MCF 10A (cell line): ENCODE data around the gene PRDM1. TPM values are rescaled to one million over a fixed set of nuclear protein-coding genes. Genes with fewer than 3 reads are reported as not detected.

ENCODE experiments used
- BruUV-seq: library from RNA; stranded (reverse); fragments of 400-500 nt; replicated peaks from 2 replicates; lab custom pipeline; 2021; lab: Mats Ljungman, UMichigan
- CTCF ChIA-PET: fragments of 300-600 bp; sonication (Branson Sonifier 250); formaldehyde crosslinking; extraction: SDS; loops from one replicate; lab custom pipeline; 2021; ENCODE audit warnings: antibody characterized with exemption, inconsistent platforms; lab: Yijun Ruan, JAX
- POLR2A ChIA-PET: fragments of 300-600, 350-650 bp; sonication (Branson Sonifier 250); formaldehyde crosslinking; extraction: SDS; loops from one replicate; lab custom pipeline; 2020; ENCODE audit warnings: antibody characterized with exemption, inconsistent platforms; lab: Yijun Ruan, JAX
- DNase-seq: peaks from one replicate; pipeline ENCODE4 v3.0.0-alpha.2; 2018; ENCODE audit not compliant: unreplicated experiment
- H3K27ac Mint-ChIP-seq: one replicate; pipeline ENCODE4 v1.8.0; 2022; ENCODE audit warnings: mild to moderate bottlenecking, low read depth, mixed read lengths; ENCODE audit not compliant: unreplicated experiment
- H3K27me3 Mint-ChIP-seq: one replicate; pipeline ENCODE4 v1.8.0; 2022; ENCODE audit warnings: mixed read lengths; ENCODE audit not compliant: insufficient read depth, unreplicated experiment
- H3K36me3 Mint-ChIP-seq: one replicate; pipeline ENCODE4 v1.8.0; 2022; ENCODE audit warnings: mild to moderate bottlenecking, moderate library complexity, mixed read lengths; ENCODE audit not compliant: insufficient read depth, unreplicated experiment
- H3K4me1 Mint-ChIP-seq: one replicate; pipeline ENCODE4 v1.8.0; 2022; ENCODE audit warnings: mixed read lengths; ENCODE audit not compliant: insufficient read depth, unreplicated experiment
- H3K4me3 Mint-ChIP-seq: one replicate; pipeline ENCODE4 v1.8.0; 2022; ENCODE audit warnings: mild to moderate bottlenecking, moderate library complexity, mixed read lengths; ENCODE audit not compliant: unreplicated experiment
- H3K9me3 Mint-ChIP-seq: one replicate; pipeline ENCODE4 v1.8.0; 2022; ENCODE audit warnings: mixed read lengths; ENCODE audit not compliant: unreplicated experiment
- intact Hi-C: fragments of 100-400 bp; cut with micrococcal nuclease; formaldehyde crosslinking; loops from 2 replicates; pipeline ENCODE4 v1.14.1; 2022
- total RNA-seq: library from RNA; stranded (reverse); gene quantifications from 2 replicates; pipeline ENCODE4 v1.2.3, GENCODE V29; 2022
- TF ChIP-seq, protein P1 (sequence below): fragments of 200-600 bp; IDR thresholded peaks from one replicate; pipeline ENCODE4 v1.8.0; 2022; ENCODE audit warnings: antibody characterized with exemption, mild to moderate bottlenecking; ENCODE audit not compliant: unreplicated experiment

PRDM1 gene
- total RNA-seq, 1 experiment from 2014 or later = 13.1 TPM

GRCh38 chr6:106094964-106095335, 8.8 kb downstream of the PRDM1 start:
- Mint-ChIP-seq H3K4me3 (no peak overlapping the region), H3K27me3 (no peaks in the 10 kb centered on the region), H3K9me3 (no peaks in the 10 kb centered on the region), H3K36me3 (peaks cover 66% of the 10 kb centered on the region), H3K4me1 (peaks cover 23% of the 10 kb centered on the region), H3K27ac (no peak overlapping the region)
- CTCF ChIA-PET = interaction anchor here (1.7 kb wide), 1 partner anchor 9 kb away, joined by 4 read pairs; the partner anchor contains the start of gene PRDM1
- TF ChIP-seq, protein P1, sequence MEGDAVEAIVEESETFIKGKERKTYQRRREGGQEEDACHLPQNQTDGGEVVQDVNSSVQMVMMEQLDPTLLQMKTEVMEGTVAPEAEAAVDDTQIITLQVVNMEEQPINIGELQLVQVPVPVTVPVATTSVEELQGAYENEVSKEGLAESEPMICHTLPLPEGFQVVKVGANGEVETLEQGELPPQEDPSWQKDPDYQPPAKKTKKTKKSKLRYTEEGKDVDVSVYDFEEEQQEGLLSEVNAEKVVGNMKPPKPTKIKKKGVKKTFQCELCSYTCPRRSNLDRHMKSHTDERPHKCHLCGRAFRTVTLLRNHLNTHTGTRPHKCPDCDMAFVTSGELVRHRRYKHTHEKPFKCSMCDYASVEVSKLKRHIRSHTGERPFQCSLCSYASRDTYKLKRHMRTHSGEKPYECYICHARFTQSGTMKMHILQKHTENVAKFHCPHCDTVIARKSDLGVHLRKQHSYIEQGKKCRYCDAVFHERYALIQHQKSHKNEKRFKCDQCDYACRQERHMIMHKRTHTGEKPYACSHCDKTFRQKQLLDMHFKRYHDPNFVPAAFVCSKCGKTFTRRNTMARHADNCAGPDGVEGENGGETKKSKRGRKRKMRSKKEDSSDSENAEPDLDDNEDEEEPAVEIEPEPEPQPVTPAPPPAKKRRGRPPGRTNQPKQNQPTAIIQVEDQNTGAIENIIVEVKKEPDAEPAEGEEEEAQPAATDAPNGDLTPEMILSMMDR = no peak
- POLR2A ChIA-PET = no interaction called here
- intact Hi-C loops = no loop called here
- DNase-seq = no peak
- BruUV-seq = no TSS peak

- POLR2A ChIA-PET = interaction anchor here (0.6 to 4.5 kb wide), 7 partner anchors 9 to 1474 kb away, joined by 3 to 44 read pairs (median 4); partner anchors contain the start of gene PRDM1
- H3K27me3 Mint-ChIP-seq = no peaks in the 10 kb centered on the region
- peak; percentile 28 for DNase-seq
- H3K4me3 Mint-ChIP-seq = peak overlapping the region; percentile 73
- H3K9me3 Mint-ChIP-seq = no peaks in the 10 kb centered on the region
- H3K36me3 Mint-ChIP-seq = peaks cover 65% of the 10 kb centered on the region
- BruUV-seq = TSS peak; percentile 64
- intact Hi-C loops = no loop called here
- CTCF ChIA-PET = interaction anchor here (0.5 to 1.8 kb wide), 3 partner anchors 8 to 65 kb away, joined by 3 to 7 read pairs (median 3); partner anchors contain the start of gene PRDM1
- TF ChIP-seq, protein P1 = no peak
- H3K4me1 Mint-ChIP-seq = peaks cover 25% of the 10 kb centered on the region
- peak overlapping the region; percentile 85 for H3K27ac Mint-ChIP-seq
Measured at GRCh38 chr6:106097411-106098231, 11.5 kb downstream of the PRDM1 start.

DNA sequence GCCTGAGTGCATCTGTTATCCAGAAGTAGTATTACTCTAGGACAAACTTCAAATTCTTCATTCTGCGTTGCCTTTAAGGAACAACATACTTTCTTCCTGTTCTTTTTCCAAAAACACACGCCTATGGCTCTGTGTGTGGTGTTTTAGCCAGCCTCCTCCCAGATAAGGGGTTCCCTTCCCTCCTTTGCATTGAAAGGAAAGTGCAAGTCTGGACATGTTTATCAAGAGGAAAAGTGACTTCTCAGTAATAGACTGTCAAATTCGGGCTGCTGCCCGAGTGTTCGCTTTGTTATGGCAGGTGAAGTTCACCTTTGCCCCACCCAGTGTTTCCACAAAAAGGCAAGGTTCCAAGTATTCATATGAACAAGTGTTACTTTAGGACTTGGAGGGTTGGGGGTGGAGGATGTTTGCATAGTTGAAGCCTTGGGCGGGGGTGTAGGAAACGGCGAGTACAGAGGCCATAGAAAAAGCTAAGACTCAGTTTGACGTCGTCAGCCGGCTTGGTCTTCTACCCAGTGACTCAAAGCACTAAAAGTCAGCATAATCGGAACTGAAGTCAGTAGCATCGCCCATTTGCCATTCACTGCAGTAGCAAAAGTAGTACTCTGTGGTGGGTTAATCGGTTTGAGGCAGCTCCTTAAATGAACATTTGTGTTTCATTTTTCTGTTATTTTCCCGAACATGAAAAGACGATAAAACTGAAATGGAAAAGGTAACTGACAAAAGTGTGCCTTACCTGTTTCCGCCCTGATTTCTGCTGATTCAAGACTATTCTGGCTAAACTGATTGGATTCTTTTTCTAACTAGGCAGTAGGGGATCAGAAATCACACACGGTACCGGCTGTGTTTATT, 12.5 kb downstream of the PRDM1 start:
- CTCF ChIA-PET = interaction anchor here (0.6 to 1.1 kb wide), 4 partner anchors 13 to 952 kb away, joined by 3 to 4 read pairs (median 4); partner anchors contain the start of gene PRDM1

More for the DNA sequence above, 12.5 kb downstream of the PRDM1 start:
- BruUV-seq = TSS peak; percentile 44
- Mint-ChIP-seq H3K27me3 (no peaks in the 10 kb centered on the region), H3K4me1 (peaks cover 31% of the 10 kb centered on the region), H3K9me3 (no peaks in the 10 kb centered on the region), H3K4me3 (peak overlapping the region; percentile 73), H3K36me3 (peaks cover 75% of the 10 kb centered on the region), H3K27ac (peak overlapping the region; percentile 85)
- TF ChIP-seq, protein P1 = no peak
- peak; percentile 74 for DNase-seq
- intact Hi-C loops = no loop called here
- POLR2A ChIA-PET = interaction anchor here (0.7 to 4.5 kb wide), 10 partner anchors 9 to 267 kb away, joined by 3 to 44 read pairs (median 4); partner anchors contain the start of gene PRDM1
